Measurements from ENCODE around the gene LRRK1. TPM values are rescaled to one million over a fixed set of nuclear protein-coding genes. Genes with fewer than 3 reads are reported as not detected.

Gene LRRK1
- total RNA-seq, 4 donors from 2014 or later = 2.6 to 36.6 (median 13.1) TPM

- Histone ChIP-seq H3K4me3 (no peak overlapping the region), H3K27ac (no peak overlapping the region), H3K4me1 (no peaks in the 10 kb centered on the region), H3K9me3 (no peaks in the 10 kb centered on the region), H3K27me3 (no peaks in the 10 kb centered on the region), H3K36me3 (no peaks in the 10 kb centered on the region)
- intact Hi-C loops (cut with DNase I; ENCODE audit: low total_unique reads) = no loop called here
- DNase-seq = peak in 1 of 2 donors; percentile 7
- TF ChIP-seq POLR2A (IDR thresholded peaks at IDR 0.05) (no peak), CTCF (IDR thresholded peaks at IDR 0.05) (no peak)
Measured at GRCh38 chr15:101017093-101017754, 98.1 kb downstream of the LRRK1 start.

- no peaks in the 10 kb centered on the region for H3K27me3 ChIP-seq
- H3K36me3 ChIP-seq = no peaks in the 10 kb centered on the region
- H3K27ac ChIP-seq = no peak overlapping the region
- no peak overlapping the region for H3K4me3 ChIP-seq
- TF ChIP-seq CTCF (IDR thresholded peaks at IDR 0.05) = no peak
- TF ChIP-seq POLR2A (IDR thresholded peaks at IDR 0.05) = no peak
- no peak for DNase-seq
- no peaks in the 10 kb centered on the region for H3K4me1 ChIP-seq
- H3K9me3 ChIP-seq = no peaks in the 10 kb centered on the region
- intact Hi-C loops (cut with DNase I; ENCODE audit: low total_unique reads) = no loop called here
Measured at GRCh38 chr15:101018016-101018415, 98.9 kb downstream of the LRRK1 start.

GRCh38 chr15:101018450-101018849, 99.3 kb downstream of the LRRK1 start:
- TF ChIP-seq CTCF (IDR thresholded peaks at IDR 0.05) (no peak), POLR2A (IDR thresholded peaks at IDR 0.05) (no peak)
- no peaks in the 10 kb centered on the region for H3K4me1 ChIP-seq
- intact Hi-C loops (cut with DNase I; ENCODE audit: low total_unique reads) = no loop called here
- no peaks in the 10 kb centered on the region for H3K27me3 ChIP-seq
- H3K4me3 ChIP-seq = no peak overlapping the region
- no peak overlapping the region for H3K27ac ChIP-seq
- H3K36me3 ChIP-seq = no peaks in the 10 kb centered on the region
- DNase-seq = peak in 1 of 2 donors; percentile 8
- H3K9me3 ChIP-seq = no peaks in the 10 kb centered on the region

- DNase-seq = peak in 1 of 2 donors; percentile 2
- TF ChIP-seq CTCF (IDR thresholded peaks at IDR 0.05) (no peak), POLR2A (IDR thresholded peaks at IDR 0.05) (no peak)
- intact Hi-C loops (cut with DNase I; ENCODE audit: low total_unique reads) = no loop called here
Measured at GRCh38 chr15:101019366-101019896, 100.3 kb downstream of the LRRK1 start.

GRCh38 chr15:101020451-101020850, 101.3 kb downstream of the LRRK1 start:
- no peaks in the 10 kb centered on the region for H3K27me3 ChIP-seq
- DNase-seq = no peak
- no peaks in the 10 kb centered on the region for H3K36me3 ChIP-seq
- no peaks in the 10 kb centered on the region for H3K9me3 ChIP-seq
- no peaks in the 10 kb centered on the region for H3K4me1 ChIP-seq
- no peak overlapping the region for H3K27ac ChIP-seq
- TF ChIP-seq POLR2A (IDR thresholded peaks at IDR 0.05) (no peak), CTCF (IDR thresholded peaks at IDR 0.05) (no peak)
- intact Hi-C loops (cut with DNase I; ENCODE audit: low total_unique reads) = no loop called here
- no peak overlapping the region for H3K4me3 ChIP-seq

More at GRCh38 chr15:101019366-101019896, 100.3 kb downstream of the LRRK1 start:
- H3K36me3 ChIP-seq = no peaks in the 10 kb centered on the region
- no peak overlapping the region for H3K4me3 ChIP-seq
- no peaks in the 10 kb centered on the region for H3K27me3 ChIP-seq
- H3K27ac ChIP-seq = no peak overlapping the region
- no peaks in the 10 kb centered on the region for H3K9me3 ChIP-seq
- no peaks in the 10 kb centered on the region for H3K4me1 ChIP-seq

Measured in uterus (tissue), 4 donors.